HG03139 (cell line): Measurements from ENCODE around the gene PREX1.
"Not testable (repeated sequence)": the region's sequence is repeated elsewhere in the genome, so short reads cannot be mapped to it uniquely, and the experiment has no call there.

ENCODE experiments used
- ATAC-seq: cut with Tn5 transposase; IDR thresholded peaks from one replicate; pipeline ENCODE4 v1.9.1; 2021; ENCODE audit not compliant: unreplicated experiment

The PREX1 gene

GRCh38 chr20:48827855-48828733 lies at the start of gene PREX1:
TSS of gene PREX1 (minus strand) at chr20:48827999. CDS start at chr20:48827860, 139 bp downstream.
- ATAC-seq = peak; percentile 35

GRCh38 chr20:48877304-48877703 lies 49.5 kb upstream of the PREX1 start:
- no peak for ATAC-seq

GRCh38 chr20:48875914-48876240 lies 48.1 kb upstream of the PREX1 start:
- ATAC-seq = no peak

GRCh38 chr20:48875233-48875913 lies 47.6 kb upstream of the PREX1 start:
- no peak for ATAC-seq

- not testable (repeated sequence) for ATAC-seq
Observed at GRCh38 chr20:48869442-48869841, 41.6 kb upstream of the PREX1 start.

- ATAC-seq = no peak
Observed at GRCh38 chr20:48866936-48867335, 39.1 kb upstream of the PREX1 start.

GRCh38 chr20:48864738-48865318 lies 37.0 kb upstream of the PREX1 start:
- ATAC-seq = no peak

- ATAC-seq = no peak
Observed at GRCh38 chr20:48864254-48864653, 36.5 kb upstream of the PREX1 start.

- ATAC-seq = no peak
Observed at GRCh38 chr20:48862279-48862678, 34.5 kb upstream of the PREX1 start.

GRCh38 chr20:48861444-48861843 lies 33.6 kb upstream of the PREX1 start:
- ATAC-seq = no peak

GRCh38 chr20:48858075-48858790 lies 30.4 kb upstream of the PREX1 start:
- no peak for ATAC-seq

GRCh38 chr20:48856130-48856529 lies 28.3 kb upstream of the PREX1 start:
- no peak for ATAC-seq

- no peak for ATAC-seq
Observed at GRCh38 chr20:48855046-48855445, 27.2 kb upstream of the PREX1 start.

- ATAC-seq = no peak
Observed at GRCh38 chr20:48852609-48853008, 24.8 kb upstream of the PREX1 start.

- ATAC-seq = no peak
Observed at GRCh38 chr20:48851579-48851978, 23.8 kb upstream of the PREX1 start.

GRCh38 chr20:48850977-48851299 lies 23.1 kb upstream of the PREX1 start:
- no peak for ATAC-seq

- no peak for ATAC-seq
Observed at GRCh38 chr20:48850257-48850976, 22.6 kb upstream of the PREX1 start.

- no peak for ATAC-seq
Observed at GRCh38 chr20:48849779-48850178, 22.0 kb upstream of the PREX1 start.

GRCh38 chr20:48849299-48849698 lies 21.5 kb upstream of the PREX1 start:
- no peak for ATAC-seq

GRCh38 chr20:48847498-48848205 lies 19.9 kb upstream of the PREX1 start:
- no peak for ATAC-seq
